K562 (cell line): Measurements from ENCODE around the gene WBP2NL. TPM values are rescaled to one million over a fixed set of nuclear protein-coding genes. Genes with fewer than 3 reads are reported as not detected.

Experiments
- ATAC-seq: fragments of 200-7000 bp; cut with Tn5 transposase; 3 replicates; pipeline ENCODE4 v1.9.1; 2020; ENCODE audit warnings: moderate library complexity
- BruUV-seq: library from RNA; stranded (reverse); fragments of 400-500 nt; replicated peaks from 2 replicates; lab custom pipeline; 2021; lab: Mats Ljungman, UMichigan
- CTCF ChIA-PET: fragments of 300-600 bp; formaldehyde crosslinking; extraction: SDS; loops from one replicate; lab custom pipeline; 2021; ENCODE audit warnings: low intra/inter-chr PET ratio; lab: Yijun Ruan, JAX
- POLR2A ChIA-PET: fragments of 300-600, 350-650 bp; sonication (Branson Sonifier 250); formaldehyde crosslinking; extraction: SDS; loops from one replicate; lab custom pipeline; 2021; ENCODE audit warnings: antibody characterized with exemption, inconsistent platforms; lab: Yijun Ruan, JAX
- DNase-seq, 4 experiments: peaks; one replicate each; pipeline versions ENCODE4 v3.0.0 to v3.0.0-alpha.2; 2011 to 2018; ENCODE audit warnings: low spot score in 3 of 4, mixed read lengths in 3 of 4; ENCODE audit errors: extremely low read depth in 1 of 4
- FAIRE-seq: peaks from 2 replicates; lab custom pipeline; 2011; peaks lifted over from hg19 to GRCh38; lab: Jason Lieb, UNC
- H2AFZ ChIP-seq: 2 replicates; pipeline ENCODE4 v1.6.0; 2011; ENCODE audit warnings: low read depth, low read length, control low read depth, inconsistent platforms
- H3K27ac ChIP-seq: fragments of 200-600 bp; 3 replicates; pipeline ENCODE4 v1.8.0; 2011; ENCODE audit warnings: low read depth, mild to moderate bottlenecking, control low read depth, inconsistent platforms, low read length, moderate library complexity, mixed read lengths; ENCODE audit errors: extremely low read depth
- H3K27me3 ChIP-seq, 2 experiments: fragments of 300-600 bp in 1 of 2; 2 replicates in 1 of 2; 3 replicates in 1 of 2; pipeline versions ENCODE4 v1.6.0 to v1.8.0; 2011; ENCODE audit warnings: inconsistent platforms in 2 of 2, low read length in 2 of 2, mild to moderate bottlenecking in 1 of 2, mixed read lengths in 1 of 2, moderate library complexity in 1 of 2; ENCODE audit not compliant: control insufficient read depth in 2 of 2, insufficient read depth in 2 of 2
- H3K36me3 ChIP-seq: fragments of 300-600 bp; 3 replicates; pipeline ENCODE4 v1.8.0; 2011; ENCODE audit warnings: mild to moderate bottlenecking, low read length, inconsistent platforms; ENCODE audit not compliant: control insufficient read depth, insufficient read depth
- H3K4me1 ChIP-seq, 2 experiments: fragments of 200-600 bp in 1 of 2; replicated peaks in 1 of 2; 2 replicates in 1 of 2; 3 replicates in 1 of 2; pipeline versions ENCODE4 v1.5.1 to v1.8.0; 2011; ENCODE audit warnings: inconsistent platforms in 2 of 2, low read length in 2 of 2, mild to moderate bottlenecking in 1 of 2, mixed read lengths in 1 of 2, moderate library complexity in 1 of 2; ENCODE audit not compliant: control insufficient read depth in 2 of 2, insufficient read depth in 2 of 2
- H3K4me2 ChIP-seq: 2 replicates; pipeline ENCODE4 v1.6.1; 2011; ENCODE audit warnings: low read length, control low read depth, inconsistent platforms, mixed read lengths; ENCODE audit not compliant: insufficient read depth
- H3K4me3 ChIP-seq: fragments of 200-600 bp; sonication (generic), shearing (Covaris generic); 2 replicates; pipeline ENCODE4 v1.5.1; 2016; ENCODE audit warnings: control low read depth, inconsistent platforms
- H3K79me2 ChIP-seq: fragments of 200-600 bp; 3 replicates; pipeline ENCODE4 v1.8.0; 2011; ENCODE audit warnings: low read length, inconsistent platforms; ENCODE audit not compliant: control insufficient read depth, insufficient read depth
- H3K9ac ChIP-seq, 2 experiments: 2 replicates each; pipeline versions ENCODE4 v1.6.0 to v1.6.1; 2011; ENCODE audit warnings: low read depth in 2 of 2, low read length in 2 of 2, control low read depth in 1 of 2, inconsistent platforms in 1 of 2, mild to moderate bottlenecking in 1 of 2, mixed read lengths in 1 of 2; ENCODE audit not compliant: insufficient read depth in 1 of 2
- H3K9me1 ChIP-seq: one replicate; pipeline ENCODE4 v1.6.0; 2011; ENCODE audit warnings: inconsistent platforms, mild to moderate bottlenecking, low read length, moderate library complexity; ENCODE audit not compliant: control insufficient read depth, insufficient read depth
- H3K9me3 ChIP-seq: replicated peaks from 2 replicates; pipeline ENCODE4 v1.5.1; 2011; ENCODE audit warnings: low read depth, low read length, inconsistent platforms; ENCODE audit not compliant: control insufficient read depth, insufficient read depth
- H4K20me1 ChIP-seq: replicated peaks from 2 replicates; pipeline ENCODE4 v1.6.1; 2011; ENCODE audit warnings: low read length, inconsistent platforms, mixed read lengths; ENCODE audit not compliant: control insufficient read depth, insufficient read depth
- ARID1B ChIP-seq: fragments of 450-650 bp; IDR thresholded peaks from 2 replicates; pipeline ENCODE4 v1.6.1; 2016; ENCODE audit warnings: antibody characterized with exemption, mild to moderate bottlenecking, inconsistent platforms
- CBX2 ChIP-seq: fragments of 200-600 bp; sonication (generic); IDR thresholded peaks from one replicate; pipeline ENCODE4 v1.6.1; 2012; ENCODE audit warnings: mild to moderate bottlenecking, low read length, inconsistent platforms; ENCODE audit not compliant: insufficient read depth, poor library complexity, severe bottlenecking
- CREB1 ChIP-seq, 2 experiments: sonication (generic) in 1 of 2; formaldehyde crosslinking in 1 of 2; IDR thresholded peaks; 2 replicates each; pipeline versions ENCODE4 v1.6.1 to v1.8.0; 2012 to 2022; ENCODE audit warnings: inconsistent platforms in 1 of 2, mild to moderate bottlenecking in 1 of 2, missing genetic modification reagents in 1 of 2, moderate library complexity in 1 of 2
- XRCC4 ChIP-seq: IDR thresholded peaks from one replicate; pipeline ENCODE4 v1.6.1; 2011; ENCODE audit not compliant: insufficient read depth, insufficient read length; ENCODE audit errors: extremely low read depth
- WGBS: fragments of 100-300 bp; shearing (Covaris generic); methylation state at CpG from one replicate; pipeline ENCODE4 v1.1.6; 2016; ENCODE audit warnings: low coverage, mixed read lengths; ENCODE audit not compliant: insufficient coverage; ENCODE audit errors: missing lambda C conversion rate; 5-methylcytosine and 5-hydroxymethylcytosine counted together
- in situ Hi-C: fragments of 300-500 bp; cut with MboI; formaldehyde crosslinking; loops from 4 replicates; pipeline ENCODE4 v1.15.0; 2018; ENCODE audit warnings: inconsistent platforms, mixed read lengths
- intact Hi-C: fragments of 100-400 bp; cut with micrococcal nuclease; formaldehyde crosslinking; loops from 2 replicates; pipeline ENCODE4 v1.14.2; 2022
- polyA plus RNA-seq, 8 experiments: library from polyadenylated mRNA; depleted of rRNA in 4 of 8; stranded (reverse) in 5 of 8; unstranded in 3 of 8; fragments of >200 nt; fragmentation: Nextera tagmentation in 2 of 8; fragmentation: Illumina TruSeq in 1 of 8; extraction: Ambion mirVana in 2 of 8; extraction: Trizol in 1 of 8; gene quantifications; 2 replicates each; pipeline versions ENCODE4 v1.2.1 to v1.2.3, GENCODE V29; 2011 to 2014; ENCODE audit warnings: inconsistent platforms in 1 of 8, missing spikeins in 1 of 8
- total RNA-seq, 7 experiments: library from RNA; depleted of rRNA in 6 of 7; stranded (reverse); fragments of >200 nt in 6 of 7; fragmentation: Illumina TruSeq in 2 of 7; extraction: Trizol in 2 of 7; gene quantifications; 2 replicates each; pipeline versions ENCODE4 v1.2.1 to v1.2.3, GENCODE V29; 2011 to 2021; ENCODE audit warnings: low replicate concordance in 1 of 7
- TF ChIP-seq, protein P1 (sequence below): sonication (generic); formaldehyde crosslinking; IDR thresholded peaks from 2 replicates; pipeline ENCODE4 v1.8.1; 2022; ENCODE audit warnings: missing genetic modification reagents

The WBP2NL gene
- total and polyA plus RNA-seq, 9 of the 15 experiments (the other 6 are each of a cell fraction or from before 2014, with no cell fraction given), result not detected

DNA sequence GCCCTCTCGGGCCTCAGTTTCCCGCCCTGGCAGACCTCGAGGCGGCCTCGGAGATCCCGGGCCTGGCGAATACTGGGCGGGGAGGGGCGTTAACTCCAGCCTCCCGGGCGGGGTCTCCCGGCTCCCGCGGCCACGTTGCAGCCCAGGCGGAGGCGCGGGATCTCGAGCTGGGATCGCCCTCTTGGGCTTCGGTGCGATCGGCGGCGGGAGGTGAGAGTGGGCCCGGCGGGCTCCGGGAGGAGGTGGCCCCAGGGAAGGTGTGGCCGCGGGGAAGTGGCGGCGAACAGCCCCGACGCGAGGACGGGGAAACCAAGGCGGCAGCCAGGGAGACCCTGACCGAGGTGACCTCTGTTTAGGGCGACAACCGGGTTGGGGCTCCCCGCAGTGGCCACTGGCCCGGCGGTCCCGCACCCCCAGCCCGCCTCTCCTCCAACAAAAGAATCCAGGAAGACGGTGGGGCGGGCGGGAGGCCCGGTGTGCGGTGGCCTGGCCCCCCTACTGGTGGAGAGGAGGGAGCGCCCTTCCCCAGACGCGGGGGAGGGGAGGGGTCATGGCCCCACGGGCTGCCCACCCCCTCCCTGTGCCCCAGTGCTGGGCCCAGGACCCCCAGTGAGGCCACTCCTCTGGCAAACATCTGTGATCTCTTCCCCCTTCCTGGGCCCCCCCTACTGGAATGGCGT, 75.7 kb downstream of the WBP2NL start, which contains the start of gene PHETA2:
Gene PHETA2, plus strand, starts transcription at position 117 of the 680 bp plus-strand sequence. CDS start 3,046 bp downstream, outside the sequence.
- TF ChIP-seq CREB1 (IDR thresholded peaks at IDR 0.05), result no peak
- no peak for TF ChIP-seq CREB1 (CRISPR knock-in tag; IDR thresholded peaks at IDR 0.05)
- TF ChIP-seq CBX2, result no peak
- TF ChIP-seq, protein P1, sequence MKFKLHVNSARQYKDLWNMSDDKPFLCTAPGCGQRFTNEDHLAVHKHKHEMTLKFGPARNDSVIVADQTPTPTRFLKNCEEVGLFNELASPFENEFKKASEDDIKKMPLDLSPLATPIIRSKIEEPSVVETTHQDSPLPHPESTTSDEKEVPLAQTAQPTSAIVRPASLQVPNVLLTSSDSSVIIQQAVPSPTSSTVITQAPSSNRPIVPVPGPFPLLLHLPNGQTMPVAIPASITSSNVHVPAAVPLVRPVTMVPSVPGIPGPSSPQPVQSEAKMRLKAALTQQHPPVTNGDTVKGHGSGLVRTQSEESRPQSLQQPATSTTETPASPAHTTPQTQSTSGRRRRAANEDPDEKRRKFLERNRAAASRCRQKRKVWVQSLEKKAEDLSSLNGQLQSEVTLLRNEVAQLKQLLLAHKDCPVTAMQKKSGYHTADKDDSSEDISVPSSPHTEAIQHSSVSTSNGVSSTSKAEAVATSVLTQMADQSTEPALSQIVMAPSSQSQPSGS (CRISPR knock-in tag), result no peak
- TF ChIP-seq XRCC4, result no peak
- no peak for TF ChIP-seq ARID1B
- TF ChIP-seq, all 486 proteins: peak for 0
- H3K4me3 ChIP-seq, result no peak within 1 kb of the TSS
- H3K9me3 ChIP-seq, result no peaks in the 10 kb centered on the region
- H4K20me1 ChIP-seq, result no peaks in the 10 kb centered on the region
- no peaks in the 10 kb centered on the region for H3K27me3 ChIP-seq
- ATAC-seq (no peak), DNase-seq (no peak), FAIRE-seq (no peak)
- intact Hi-C loops, result loop anchor here (10.0 kb wide), 1 partner anchor 109 kb away; the partner anchor contains the start of gene SEPTIN3
- in situ Hi-C loops, result no loop called here
- no peaks in the 10 kb centered on the region for H3K9me1 ChIP-seq
- no peak within 1 kb of the TSS for H3K4me2 ChIP-seq
- ChIA-PET CTCF (no interaction called here), POLR2A (no interaction called here)
- peaks cover 24 to 47% of the 10 kb centered on the region in 2 experiments for H3K4me1 ChIP-seq
- H3K79me2 ChIP-seq, result peaks cover 13% of the 10 kb centered on the region
- no peak within 1 kb of the TSS for H2AFZ ChIP-seq
- BruUV-seq, result no TSS peak
- H3K36me3 ChIP-seq, result no peaks in the 10 kb centered on the region
- H3K27ac ChIP-seq, result no peak within 1 kb of the TSS
- WGBS, result 93% methylated on average over 3 of the region's 55 CpGs
- H3K9ac ChIP-seq, result peak within 1 kb of the TSS in 1 of 2 experiments; percentile 35; a peak in 1 of 4 replicates
